ENCODE measurements around the gene SFSWAP.

The SFSWAP gene

GRCh38 chr12:131753005-131753404, 42.1 kb downstream of the SFSWAP start:
- DNase-seq (ENCODE audit: extremely low spot score, insufficient read length, low read depth), result no peak
- no peak for FAIRE-seq

GRCh38 chr12:131753757-131754156, 42.9 kb downstream of the SFSWAP start:
- FAIRE-seq, result no peak
- DNase-seq (ENCODE audit: extremely low spot score, insufficient read length, low read depth), result no peak

GRCh38 chr12:131754184-131754583, 43.3 kb downstream of the SFSWAP start:
- DNase-seq (ENCODE audit: extremely low spot score, insufficient read length, low read depth) (no peak), FAIRE-seq (no peak)

- DNase-seq (ENCODE audit: extremely low spot score, insufficient read length, low read depth) (no peak), FAIRE-seq (peak; percentile 64)
These were observed 44.6 kb downstream of the SFSWAP start for GRCh38 chr12:131755305-131756113.

- no peak for DNase-seq (ENCODE audit: extremely low spot score, insufficient read length, low read depth)
- FAIRE-seq, result no peak
These were observed 45.6 kb downstream of the SFSWAP start for GRCh38 chr12:131756441-131756840.

- FAIRE-seq (no peak), DNase-seq (ENCODE audit: extremely low spot score, insufficient read length, low read depth) (no peak)
These were observed 46.2 kb downstream of the SFSWAP start for GRCh38 chr12:131757111-131757510.

- DNase-seq (ENCODE audit: extremely low spot score, insufficient read length, low read depth), result no peak
These were observed 47.3 kb downstream of the SFSWAP start for GRCh38 chr12:131758016-131758739.

GRCh38 chr12:131759176-131759575, 48.3 kb downstream of the SFSWAP start:
- DNase-seq (ENCODE audit: extremely low spot score, insufficient read length, low read depth) (no peak), FAIRE-seq (no peak)

More at GRCh38 chr12:131758016-131758739, 47.3 kb downstream of the SFSWAP start:
- no peak for FAIRE-seq

- DNase-seq (ENCODE audit: extremely low spot score, insufficient read length, low read depth), result no peak
- FAIRE-seq, result no peak
These were observed 50.7 kb downstream of the SFSWAP start for GRCh38 chr12:131761638-131762037.

- FAIRE-seq (no peak), DNase-seq (ENCODE audit: extremely low spot score, insufficient read length, low read depth) (no peak)
These were observed 53.8 kb downstream of the SFSWAP start for GRCh38 chr12:131764738-131765137.

- DNase-seq (ENCODE audit: extremely low spot score, insufficient read length, low read depth), result no peak
- no peak for FAIRE-seq
These were observed 55.1 kb downstream of the SFSWAP start for GRCh38 chr12:131765961-131766360.

- FAIRE-seq, result peak; percentile 65
- no peak for DNase-seq (ENCODE audit: extremely low spot score, insufficient read length, low read depth)
These were observed 55.7 kb downstream of the SFSWAP start for GRCh38 chr12:131766382-131767107.

- no peak for DNase-seq (ENCODE audit: extremely low spot score, insufficient read length, low read depth)
- no peak for FAIRE-seq
These were observed 59.2 kb downstream of the SFSWAP start for GRCh38 chr12:131770120-131770519.

GRCh38 chr12:131771965-131772364, 61.1 kb downstream of the SFSWAP start:
- FAIRE-seq, result no peak

GRCh38 chr12:131773582-131774221, 62.8 kb downstream of the SFSWAP start:
- peak; percentile 62 for DNase-seq (ENCODE audit: extremely low spot score, insufficient read length, low read depth)
- FAIRE-seq, result peak; percentile 96

More at GRCh38 chr12:131771965-131772364, 61.1 kb downstream of the SFSWAP start:
- DNase-seq (ENCODE audit: extremely low spot score, insufficient read length, low read depth), result no peak

GRCh38 chr12:131774576-131775391, 63.9 kb downstream of the SFSWAP start:
- FAIRE-seq, result no peak

GRCh38 chr12:131775392-131776236, 64.7 kb downstream of the SFSWAP start:
- FAIRE-seq, result no peak

More at GRCh38 chr12:131774576-131775391, 63.9 kb downstream of the SFSWAP start:
- DNase-seq (ENCODE audit: extremely low spot score, insufficient read length, low read depth), result no peak

GRCh38 chr12:131776237-131776889, 65.5 kb downstream of the SFSWAP start:
- FAIRE-seq, result peak; percentile 21
- no peak for DNase-seq (ENCODE audit: extremely low spot score, insufficient read length, low read depth)

More at GRCh38 chr12:131775392-131776236, 64.7 kb downstream of the SFSWAP start:
- no peak for DNase-seq (ENCODE audit: extremely low spot score, insufficient read length, low read depth)

Data from GM18507 (cell line).